WTC11 (cell line): ENCODE data around the gene TMEM140. TPM values are rescaled to one million over a fixed set of nuclear protein-coding genes. Genes with fewer than 3 reads are reported as not detected.

ENCODE experiments used
- ATAC-seq: fragments of 200-7000 bp; cut with Tn5 transposase; 2 replicates; pipeline ENCODE4 v1.10.0; 2021; ENCODE audit warnings: mild to moderate bottlenecking, moderate library complexity
- CTCF ChIA-PET: fragments of 300-600 bp; sonication (Branson Sonifier 250); formaldehyde crosslinking; loops from one replicate; lab custom pipeline; 2021; ENCODE audit warnings: antibody characterized with exemption; lab: Charles Lee
- POLR2A ChIA-PET: fragments of 350-600 bp; sonication (Branson Sonifier 250); formaldehyde crosslinking; loops from one replicate; lab custom pipeline; 2021; ENCODE audit warnings: antibody characterized with exemption; lab: Charles Lee
- DNase-seq: peaks from one replicate; pipeline ENCODE4 v3.0.0; 2021; ENCODE audit warnings: low spot score
- H3K27ac Mint-ChIP-seq: 2 replicates; pipeline ENCODE4 v1.8.0; 2021; ENCODE audit warnings: mixed read lengths
- H3K27me3 Mint-ChIP-seq: 2 replicates; pipeline ENCODE4 v1.8.0; 2021; ENCODE audit warnings: low read depth, mild to moderate bottlenecking, moderate library complexity, mixed read lengths
- H3K36me3 Mint-ChIP-seq: 2 replicates; pipeline ENCODE4 v1.8.0; 2021; ENCODE audit warnings: mixed read lengths
- H3K4me1 Mint-ChIP-seq: 2 replicates; pipeline ENCODE4 v1.8.0; 2022; ENCODE audit warnings: mixed read lengths
- H3K4me3 Mint-ChIP-seq: 2 replicates; pipeline ENCODE4 v1.8.0; 2021; ENCODE audit warnings: mild to moderate bottlenecking, moderate library complexity, mixed read lengths
- H3K9me3 Mint-ChIP-seq: 2 replicates; pipeline ENCODE4 v1.8.0; 2021; ENCODE audit warnings: mixed read lengths
- ATF1 ChIP-seq: sonication (generic); formaldehyde crosslinking; IDR thresholded peaks from 2 replicates; pipeline ENCODE4 v1.8.1; 2023; ENCODE audit warnings: mild to moderate bottlenecking, moderate library complexity, missing genetic modification reagents
- CTCF ChIP-seq: fragments of 200-600 bp; IDR thresholded peaks from 2 replicates; pipeline ENCODE4 v1.8.0; 2022; ENCODE audit warnings: antibody characterized with exemption
- FOXK1 ChIP-seq: sonication (generic); formaldehyde crosslinking; IDR thresholded peaks from 2 replicates; pipeline ENCODE4 v1.8.0; 2022; ENCODE audit warnings: mild to moderate bottlenecking, moderate library complexity, missing genetic modification reagents
- GABPB1 ChIP-seq: sonication (generic); formaldehyde crosslinking; IDR thresholded peaks from 2 replicates; pipeline ENCODE4 v1.8.1; 2023; ENCODE audit warnings: mild to moderate bottlenecking, missing genetic modification reagents
- KAT7 ChIP-seq: sonication (generic); formaldehyde crosslinking; IDR thresholded peaks from 2 replicates; pipeline ENCODE4 v1.8.1; 2023; ENCODE audit warnings: missing genetic modification reagents, mild to moderate bottlenecking, borderline replicate concordance
- MXD4 ChIP-seq: fragments of 250-450 bp; sonication (Bioruptor Pico); IDR thresholded peaks from 2 replicates; pipeline ENCODE4 v1.8.0; 2021; ENCODE audit warnings: mild to moderate bottlenecking, moderate library complexity, borderline replicate concordance
- TEAD1 ChIP-seq: sonication (generic); formaldehyde crosslinking; IDR thresholded peaks from 2 replicates; pipeline ENCODE4 v1.8.0; 2022; ENCODE audit warnings: mild to moderate bottlenecking, missing genetic modification reagents
- TP53 ChIP-seq: sonication (generic); formaldehyde crosslinking; IDR thresholded peaks from 2 replicates; pipeline ENCODE4 v1.8.1; 2023; ENCODE audit warnings: mild to moderate bottlenecking, missing genetic modification reagents
- USF2 ChIP-seq: sonication (generic); formaldehyde crosslinking; IDR thresholded peaks from 2 replicates; pipeline ENCODE4 v1.8.1; 2023; ENCODE audit warnings: mild to moderate bottlenecking, missing genetic modification reagents, moderate library complexity
- ZBTB21 ChIP-seq: sonication (generic); formaldehyde crosslinking; IDR thresholded peaks from 2 replicates; pipeline ENCODE4 v1.8.1; 2023; ENCODE audit warnings: mild to moderate bottlenecking, missing genetic modification reagents, borderline replicate concordance
- ZNF232 ChIP-seq: sonication (generic); formaldehyde crosslinking; IDR thresholded peaks from 2 replicates; pipeline ENCODE4 v1.8.0; 2022; ENCODE audit warnings: mild to moderate bottlenecking, missing genetic modification reagents
- total RNA-seq: library from RNA; stranded (reverse); gene quantifications from 3 replicates; pipeline ENCODE4 v1.2.3, GENCODE V29; 2021
- TF ChIP-seq, protein P1 (sequence below): sonication (generic); formaldehyde crosslinking; IDR thresholded peaks from 2 replicates; pipeline ENCODE4 v1.8.0; 2023; ENCODE audit warnings: mild to moderate bottlenecking, missing genetic modification reagents
- TF ChIP-seq, protein P2 (sequence below): sonication (generic); formaldehyde crosslinking; IDR thresholded peaks from 2 replicates; pipeline ENCODE4 v1.8.1; 2022; ENCODE audit warnings: mild to moderate bottlenecking, missing genetic modification reagents, moderate library complexity, borderline replicate concordance
- TF ChIP-seq, protein P3 (sequence below): fragments of 250-450 bp; sonication (Bioruptor Pico); IDR thresholded peaks from 2 replicates; pipeline ENCODE4 v2.1.2; 2022; ENCODE audit warnings: mild to moderate bottlenecking, moderate library complexity
- TF ChIP-seq, protein P4 (sequence below): sonication (generic); formaldehyde crosslinking; IDR thresholded peaks from 2 replicates; pipeline ENCODE4 v1.8.0; 2022; ENCODE audit warnings: mild to moderate bottlenecking, missing genetic modification reagents

TMEM140 gene
- total RNA-seq, 1 experiment from 2014 or later, result not detected

DNA sequence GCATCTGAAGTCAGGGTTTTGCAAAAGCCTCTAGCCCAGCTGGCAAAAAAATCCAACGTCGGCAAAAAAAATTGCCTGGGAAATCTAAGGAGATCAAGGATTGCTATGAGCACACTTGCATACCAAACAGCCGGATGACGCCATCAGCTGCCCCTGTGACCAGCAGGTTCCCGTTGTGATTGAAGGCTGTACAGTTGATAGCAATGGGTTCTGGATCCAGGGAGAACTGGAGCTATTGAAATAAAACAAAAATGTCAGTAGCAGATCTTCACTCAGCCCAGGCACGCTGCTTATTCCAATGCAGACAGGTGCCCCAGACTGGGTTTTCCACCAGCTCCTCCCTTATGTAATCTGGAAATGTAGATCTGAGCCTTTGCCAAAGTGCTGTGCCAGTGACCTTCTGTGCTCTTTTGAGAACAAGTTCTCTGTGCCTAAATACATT lies 41.4 kb downstream of the TMEM140 start (continued):
- TF ChIP-seq KAT7 (CRISPR knock-in tag) (no peak), TP53 (CRISPR knock-in tag) (no peak), ZNF232 (CRISPR knock-in tag) (no peak), MXD4 (no peak), ATF1 (CRISPR knock-in tag) (no peak), ZBTB21 (CRISPR knock-in tag) (no peak), GABPB1 (no peak), CTCF (no peak)
- TF ChIP-seq, protein P1, sequence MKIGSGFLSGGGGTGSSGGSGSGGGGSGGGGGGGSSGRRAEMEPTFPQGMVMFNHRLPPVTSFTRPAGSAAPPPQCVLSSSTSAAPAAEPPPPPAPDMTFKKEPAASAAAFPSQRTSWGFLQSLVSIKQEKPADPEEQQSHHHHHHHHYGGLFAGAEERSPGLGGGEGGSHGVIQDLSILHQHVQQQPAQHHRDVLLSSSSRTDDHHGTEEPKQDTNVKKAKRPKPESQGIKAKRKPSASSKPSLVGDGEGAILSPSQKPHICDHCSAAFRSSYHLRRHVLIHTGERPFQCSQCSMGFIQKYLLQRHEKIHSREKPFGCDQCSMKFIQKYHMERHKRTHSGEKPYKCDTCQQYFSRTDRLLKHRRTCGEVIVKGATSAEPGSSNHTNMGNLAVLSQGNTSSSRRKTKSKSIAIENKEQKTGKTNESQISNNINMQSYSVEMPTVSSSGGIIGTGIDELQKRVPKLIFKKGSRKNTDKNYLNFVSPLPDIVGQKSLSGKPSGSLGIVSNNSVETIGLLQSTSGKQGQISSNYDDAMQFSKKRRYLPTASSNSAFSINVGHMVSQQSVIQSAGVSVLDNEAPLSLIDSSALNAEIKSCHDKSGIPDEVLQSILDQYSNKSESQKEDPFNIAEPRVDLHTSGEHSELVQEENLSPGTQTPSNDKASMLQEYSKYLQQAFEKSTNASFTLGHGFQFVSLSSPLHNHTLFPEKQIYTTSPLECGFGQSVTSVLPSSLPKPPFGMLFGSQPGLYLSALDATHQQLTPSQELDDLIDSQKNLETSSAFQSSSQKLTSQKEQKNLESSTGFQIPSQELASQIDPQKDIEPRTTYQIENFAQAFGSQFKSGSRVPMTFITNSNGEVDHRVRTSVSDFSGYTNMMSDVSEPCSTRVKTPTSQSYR (CRISPR knock-in tag), result no peak
- TF ChIP-seq, protein P2, sequence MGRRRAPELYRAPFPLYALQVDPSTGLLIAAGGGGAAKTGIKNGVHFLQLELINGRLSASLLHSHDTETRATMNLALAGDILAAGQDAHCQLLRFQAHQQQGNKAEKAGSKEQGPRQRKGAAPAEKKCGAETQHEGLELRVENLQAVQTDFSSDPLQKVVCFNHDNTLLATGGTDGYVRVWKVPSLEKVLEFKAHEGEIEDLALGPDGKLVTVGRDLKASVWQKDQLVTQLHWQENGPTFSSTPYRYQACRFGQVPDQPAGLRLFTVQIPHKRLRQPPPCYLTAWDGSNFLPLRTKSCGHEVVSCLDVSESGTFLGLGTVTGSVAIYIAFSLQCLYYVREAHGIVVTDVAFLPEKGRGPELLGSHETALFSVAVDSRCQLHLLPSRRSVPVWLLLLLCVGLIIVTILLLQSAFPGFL, result no peak
- TF ChIP-seq, protein P3, sequence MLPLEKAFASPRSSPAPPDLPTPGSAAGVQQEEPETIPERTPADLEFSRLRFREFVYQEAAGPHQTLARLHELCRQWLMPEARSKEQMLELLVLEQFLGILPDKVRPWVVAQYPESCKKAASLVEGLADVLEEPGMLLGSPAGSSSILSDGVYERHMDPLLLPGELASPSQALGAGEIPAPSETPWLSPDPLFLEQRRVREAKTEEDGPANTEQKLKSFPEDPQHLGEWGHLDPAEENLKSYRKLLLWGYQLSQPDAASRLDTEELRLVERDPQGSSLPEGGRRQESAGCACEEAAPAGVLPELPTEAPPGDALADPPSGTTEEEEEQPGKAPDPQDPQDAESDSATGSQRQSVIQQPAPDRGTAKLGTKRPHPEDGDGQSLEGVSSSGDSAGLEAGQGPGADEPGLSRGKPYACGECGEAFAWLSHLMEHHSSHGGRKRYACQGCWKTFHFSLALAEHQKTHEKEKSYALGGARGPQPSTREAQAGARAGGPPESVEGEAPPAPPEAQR (CRISPR knock-in tag), result no peak

DNA sequence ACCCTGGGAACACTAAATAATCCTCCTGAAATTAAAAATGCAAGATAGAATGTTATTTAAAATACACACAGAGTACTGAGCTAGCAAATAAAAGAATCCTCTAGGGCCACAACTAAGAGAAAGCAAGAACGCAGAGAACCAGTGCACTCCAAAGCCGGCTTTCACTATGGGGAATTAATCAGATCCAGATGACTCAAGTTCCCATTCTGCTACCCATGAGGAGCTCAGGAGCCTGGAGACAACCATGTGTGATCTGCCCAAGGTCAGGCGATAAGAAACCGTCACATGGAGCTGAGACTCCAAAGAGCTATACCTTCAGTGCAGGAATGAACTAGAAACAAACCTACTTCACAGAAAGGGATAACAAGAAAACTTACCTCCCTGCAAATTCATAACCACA lies 42.1 kb downstream of the TMEM140 start:
- POLR2A ChIA-PET, result no interaction called here
- CTCF ChIA-PET, result interaction anchor here (2.4 kb wide), 1 partner anchor 85 kb away, joined by 7 read pairs; no protein-coding TSS in a partner anchor
- H3K27ac Mint-ChIP-seq, result no peak overlapping the region
- H3K9me3 Mint-ChIP-seq, result no peaks in the 10 kb centered on the region
- H3K36me3 Mint-ChIP-seq, result peaks cover 35% of the 10 kb centered on the region
- no peaks in the 10 kb centered on the region for H3K27me3 Mint-ChIP-seq
- TF ChIP-seq TEAD1 (no peak), TP53 (CRISPR knock-in tag) (no peak), USF2 (CRISPR knock-in tag) (no peak), FOXK1 (no peak)
- TF ChIP-seq, protein P4, sequence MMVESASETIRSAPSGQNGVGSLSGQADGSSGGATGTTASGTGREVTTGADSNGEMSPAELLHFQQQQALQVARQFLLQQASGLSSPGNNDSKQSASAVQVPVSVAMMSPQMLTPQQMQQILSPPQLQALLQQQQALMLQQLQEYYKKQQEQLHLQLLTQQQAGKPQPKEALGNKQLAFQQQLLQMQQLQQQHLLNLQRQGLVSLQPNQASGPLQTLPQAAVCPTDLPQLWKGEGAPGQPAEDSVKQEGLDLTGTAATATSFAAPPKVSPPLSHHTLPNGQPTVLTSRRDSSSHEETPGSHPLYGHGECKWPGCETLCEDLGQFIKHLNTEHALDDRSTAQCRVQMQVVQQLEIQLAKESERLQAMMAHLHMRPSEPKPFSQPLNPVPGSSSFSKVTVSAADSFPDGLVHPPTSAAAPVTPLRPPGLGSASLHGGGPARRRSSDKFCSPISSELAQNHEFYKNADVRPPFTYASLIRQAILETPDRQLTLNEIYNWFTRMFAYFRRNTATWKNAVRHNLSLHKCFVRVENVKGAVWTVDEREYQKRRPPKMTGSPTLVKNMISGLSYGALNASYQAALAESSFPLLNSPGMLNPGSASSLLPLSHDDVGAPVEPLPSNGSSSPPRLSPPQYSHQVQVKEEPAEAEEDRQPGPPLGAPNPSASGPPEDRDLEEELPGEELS (CRISPR knock-in tag), result no peak
- TF ChIP-seq, protein P2, result no peak
- H3K4me3 Mint-ChIP-seq, result no peak overlapping the region
- DNase-seq (no peak), ATAC-seq (no peak)
- H3K4me1 Mint-ChIP-seq, result no peaks in the 10 kb centered on the region
